T-cell (primary cell): ENCODE results near the gene EBF4. TPM values are rescaled to one million over a fixed set of nuclear protein-coding genes. Genes with fewer than 3 reads are reported as not detected.
"Not testable (repeated sequence)": the region's sequence is repeated elsewhere in the genome, so short reads cannot be mapped to it uniquely, and the experiment has no call there.

Source experiments
- ATAC-seq, 4 experiments: fragments of 200-7000 bp in 3 of 4; fragments of 150-1000 bp in 1 of 4; cut with Tn5 transposase; replicated peaks in 1 of 4; 1 replicate in 3 of 4; 2 replicates in 1 of 4; pipeline ENCODE4 v1.10.0; 2021; ENCODE audit warnings: moderate library complexity in 3 of 4, mild to moderate bottlenecking in 2 of 4, moderate number of reproducible peaks in 1 of 4
- CTCF ChIA-PET, 2 donors: fragments of 300-600 bp; sonication (Branson Sonifier 250); formaldehyde crosslinking; loops; one replicate each; lab custom pipeline; 2022; ENCODE audit warnings: antibody characterized with exemption in 2 of 2; lab: Charles Lee
- POLR2A ChIA-PET, 2 donors: fragments of 300-600 bp; sonication (Branson Sonifier 250); formaldehyde crosslinking; loops; one replicate each; lab custom pipeline; 2022; ENCODE audit warnings: antibody characterized with exemption in 2 of 2; lab: Charles Lee
- DNase-seq, 35 experiments: peaks; one replicate each; pipeline versions ENCODE4 v3.0.0 to v3.0.0-alpha.2; 2013 to 2023
- H3K27ac ChIP-seq: one replicate; pipeline ENCODE4 v1.5.1; 2013; ENCODE audit warnings: low read length
- H3K27me3 ChIP-seq, 2 experiments: replicated peaks in 1 of 2; 1 replicate in 1 of 2; 2 replicates in 1 of 2; pipeline versions ENCODE4 v1.6.1 to v1.7.0; 2013; ENCODE audit warnings: low read length in 1 of 2, mixed read lengths in 1 of 2; ENCODE audit not compliant: control insufficient read depth in 2 of 2, insufficient read depth in 2 of 2; ENCODE audit errors: extremely low read depth in 1 of 2
- H3K36me3 ChIP-seq, 2 donors: 1 replicate in 1 of 2; 2 replicates in 1 of 2; pipeline versions ENCODE4 v1.6.1 to v1.7.0; 2013; ENCODE audit warnings: low read length in 1 of 2; ENCODE audit not compliant: control insufficient read depth in 2 of 2, insufficient read depth in 1 of 2; ENCODE audit errors: extremely low read depth in 1 of 2
- H3K4me1 ChIP-seq, 2 experiments: 1 replicate in 1 of 2; 2 replicates in 1 of 2; pipeline versions ENCODE4 v1.6.1 to v1.7.0; 2013; ENCODE audit warnings: low read length in 2 of 2, mixed read lengths in 1 of 2; ENCODE audit not compliant: insufficient read depth in 2 of 2, control insufficient read depth in 1 of 2; ENCODE audit errors: extremely low read depth in 1 of 2
- H3K4me3 ChIP-seq, 2 donors: 1 replicate in 1 of 2; 2 replicates in 1 of 2; pipeline versions ENCODE4 v1.5.1 to v1.7.0; 2013; ENCODE audit warnings: mild to moderate bottlenecking in 2 of 2, low read length in 1 of 2, moderate library complexity in 1 of 2; ENCODE audit not compliant: control insufficient read depth in 1 of 2; ENCODE audit errors: extremely low read depth in 1 of 2
- H3K9me3 ChIP-seq: 2 replicates; pipeline ENCODE4 v1.7.0; 2013
- H3K27ac Mint-ChIP-seq, 2 donors: one replicate each; pipeline ENCODE4 v1.8.0; 2020 to 2021; ENCODE audit warnings: mild to moderate bottlenecking in 2 of 2, mixed read lengths in 2 of 2
- H3K27me3 Mint-ChIP-seq, 2 donors: one replicate each; pipeline ENCODE4 v1.8.0; 2021 to 2022; ENCODE audit warnings: mixed read lengths in 2 of 2
- H3K36me3 Mint-ChIP-seq: one replicate; pipeline ENCODE4 v1.8.0; 2021; ENCODE audit warnings: mixed read lengths
- H3K4me1 Mint-ChIP-seq, 3 donors: one replicate each; pipeline ENCODE4 v1.8.0; 2020 to 2022; ENCODE audit warnings: mixed read lengths in 3 of 3, mild to moderate bottlenecking in 1 of 3
- H3K4me3 Mint-ChIP-seq, 3 donors: one replicate each; pipeline ENCODE4 v1.8.0; 2020 to 2022; ENCODE audit warnings: mild to moderate bottlenecking in 3 of 3, mixed read lengths in 3 of 3, moderate library complexity in 3 of 3
- H3K9me3 Mint-ChIP-seq, 3 donors: one replicate each; pipeline ENCODE4 v1.8.0; 2020 to 2022; ENCODE audit warnings: mixed read lengths in 3 of 3
- WGBS: methylation state at CpG from one replicate; pipeline ENCODE4 v1.1.5; 2013; ENCODE audit warnings: missing lambda C conversion rate; ENCODE audit not compliant: insufficient coverage; 5-methylcytosine and 5-hydroxymethylcytosine counted together
- total RNA-seq, 35 experiments: library from RNA in 6 of 35; stranded (reverse) in 6 of 35; fragments of 120-200 nt in 1 of 35; gene quantifications; one replicate each; pipeline versions ENCODE4 v1.2.1 to v1.2.4 and lab custom pipeline; 2013 to 2026

EBF4 gene
- total RNA-seq, 5 donors from 2014 or later (not counting 1 experiment from before 2014, with no cell fraction given), result 4.2 to 10.5 (median 6.8) TPM

GRCh38 chr20:2761885-2762284, 69.3 kb downstream of the EBF4 start:
- H3K36me3 Mint-ChIP-seq, result no peaks in the 10 kb centered on the region
- no peaks in the 10 kb centered on the region for H3K4me1 ChIP-seq
- no peak overlapping the region for H3K4me3 Mint-ChIP-seq
- no peaks in the 10 kb centered on the region for H3K9me3 Mint-ChIP-seq
- H3K27ac ChIP-seq, result no peak overlapping the region
- H3K36me3 ChIP-seq, result no peaks in the 10 kb centered on the region
- H3K4me3 ChIP-seq, result no peak overlapping the region
- CTCF ChIA-PET, result interaction anchor here (0.6 to 1.3 kb wide), 3 partner anchors 9 to 56 kb away, joined by 3 read pairs; no protein-coding TSS in a partner anchor
- DNase-seq (no peak), ATAC-seq (no peak)
- peaks cover 0 to 39% of the 10 kb centered on the region in 2 experiments for H3K27me3 ChIP-seq
- 93% methylated on average over 2 of the region's 4 CpGs for WGBS
- H3K9me3 ChIP-seq, result no peaks in the 10 kb centered on the region
- POLR2A ChIA-PET, result no interaction called here
- H3K4me1 Mint-ChIP-seq, result no peaks in the 10 kb centered on the region
- H3K27ac Mint-ChIP-seq, result no peak overlapping the region
- H3K27me3 Mint-ChIP-seq, result peaks cover 8 to 20% of the 10 kb centered on the region in 2 donors

- CTCF ChIA-PET, result interaction anchor here in 1 of 2 donors (1.3 kb wide), 1 partner anchor 13 kb away, joined by 3 read pairs; no protein-coding TSS in a partner anchor
- H3K9me3 ChIP-seq, result no peaks in the 10 kb centered on the region
Observed at GRCh38 chr20:2762578-2763131, 70.1 kb downstream of the EBF4 start.

GRCh38 chr20:2763186-2763585, 70.6 kb downstream of the EBF4 start:
- H3K4me3 Mint-ChIP-seq, result no peak overlapping the region
- H3K36me3 Mint-ChIP-seq, result no peaks in the 10 kb centered on the region
- no peaks in the 10 kb centered on the region for H3K36me3 ChIP-seq
- no peaks in the 10 kb centered on the region for H3K4me1 Mint-ChIP-seq
- no peak overlapping the region for H3K27ac ChIP-seq
- no peak overlapping the region for H3K27ac Mint-ChIP-seq
- ATAC-seq (no peak), DNase-seq (no peak)
- WGBS, result 76% methylated on average over 2 of the region's 5 CpGs
- H3K9me3 ChIP-seq, result no peaks in the 10 kb centered on the region
- no peaks in the 10 kb centered on the region for H3K9me3 Mint-ChIP-seq
- ChIA-PET CTCF (no interaction called here), POLR2A (no interaction called here)
- no peaks in the 10 kb centered on the region for H3K4me1 ChIP-seq
- no peak overlapping the region for H3K4me3 ChIP-seq
- peaks cover 0 to 43% of the 10 kb centered on the region in 2 experiments for H3K27me3 ChIP-seq
- H3K27me3 Mint-ChIP-seq, result peaks cover 14 to 25% of the 10 kb centered on the region in 2 donors

More at GRCh38 chr20:2762578-2763131, 70.1 kb downstream of the EBF4 start:
- no peak overlapping the region for H3K27ac Mint-ChIP-seq
- POLR2A ChIA-PET, result no interaction called here
- Histone ChIP-seq H3K27me3 (peaks cover 0 to 39% of the 10 kb centered on the region in 2 experiments), H3K36me3 (no peaks in the 10 kb centered on the region), H3K4me1 (no peaks in the 10 kb centered on the region), H3K27ac (no peak overlapping the region), H3K4me3 (no peak overlapping the region)
- peaks cover 14 to 26% of the 10 kb centered on the region in 2 donors for H3K27me3 Mint-ChIP-seq
- H3K36me3 Mint-ChIP-seq, result no peaks in the 10 kb centered on the region
- no peak overlapping the region for H3K4me3 Mint-ChIP-seq
- no CpG with 5 or more reads among the region's 2 CpGs for WGBS
- H3K9me3 Mint-ChIP-seq, result no peaks in the 10 kb centered on the region
- no peaks in the 10 kb centered on the region for H3K4me1 Mint-ChIP-seq
- ATAC-seq (no peak), DNase-seq (no peak)

- Mint-ChIP-seq H3K27ac (no peak overlapping the region), H3K27me3 (peaks cover 7 to 33% of the 10 kb centered on the region in 2 donors), H3K9me3 (no peaks in the 10 kb centered on the region), H3K4me3 (no peak overlapping the region), H3K36me3 (no peaks in the 10 kb centered on the region), H3K4me1 (peaks cover 5 to 7% (median 5%) of the 10 kb centered on the region in 3 donors)
- peaks cover 0 to 7% of the 10 kb centered on the region in 2 experiments for H3K4me1 ChIP-seq
- ATAC-seq (no peak), DNase-seq (no peak)
- ChIA-PET CTCF (no interaction called here), POLR2A (no interaction called here)
- H3K4me3 ChIP-seq, result no peak overlapping the region
- H3K9me3 ChIP-seq, result no peaks in the 10 kb centered on the region
- H3K27me3 ChIP-seq, result peaks cover 0 to 33% of the 10 kb centered on the region in 2 experiments
- H3K36me3 ChIP-seq, result no peaks in the 10 kb centered on the region
- no peak overlapping the region for H3K27ac ChIP-seq
- whole genome bisulfite sequencing, result 84% methylated on average over 6 of the region's 15 CpGs
Observed at GRCh38 chr20:2767768-2768631, 75.4 kb downstream of the EBF4 start.

GRCh38 chr20:2768632-2769015, 76.0 kb downstream of the EBF4 start:
- peaks cover 7 to 33% of the 10 kb centered on the region in 2 donors for H3K27me3 Mint-ChIP-seq
- no CpG with 5 or more reads among the region's 5 CpGs for WGBS
- POLR2A ChIA-PET, result no interaction called here
- H3K27ac ChIP-seq, result no peak overlapping the region
- H3K27me3 ChIP-seq, result peaks cover 0 to 33% of the 10 kb centered on the region in 2 experiments
- H3K36me3 Mint-ChIP-seq, result no peaks in the 10 kb centered on the region
- CTCF ChIA-PET, result interaction anchor here in 1 of 2 donors (0.6 kb wide), 1 partner anchor 454 kb away, joined by 3 read pairs; no protein-coding TSS in a partner anchor
- no peak for ATAC-seq
- no peaks in the 10 kb centered on the region for H3K36me3 ChIP-seq
- no peak overlapping the region for H3K4me3 ChIP-seq
- no peak overlapping the region for H3K4me3 Mint-ChIP-seq
- no peak for DNase-seq
- peaks cover 5 to 7% (median 5%) of the 10 kb centered on the region in 3 donors for H3K4me1 Mint-ChIP-seq
- no peak overlapping the region for H3K27ac Mint-ChIP-seq
- H3K4me1 ChIP-seq, result peaks cover 0 to 7% of the 10 kb centered on the region in 2 experiments
- H3K9me3 ChIP-seq, result no peaks in the 10 kb centered on the region
- H3K9me3 Mint-ChIP-seq, result no peaks in the 10 kb centered on the region

GRCh38 chr20:2770091-2770490, 77.5 kb downstream of the EBF4 start:
- 92% methylated on average over 11 of the region's 12 CpGs for WGBS
- H3K4me3 Mint-ChIP-seq, H3K9me3 ChIP-seq, ATAC-seq, H3K4me1 Mint-ChIP-seq, H3K36me3 Mint-ChIP-seq, H3K27ac Mint-ChIP-seq, POLR2A ChIA-PET, H3K4me3 ChIP-seq, CTCF ChIA-PET, H3K36me3 ChIP-seq, DNase-seq, H3K27ac ChIP-seq, H3K9me3 Mint-ChIP-seq, H3K4me1 ChIP-seq: not testable (repeated sequence)
- peaks cover 0 to 33% of the 10 kb centered on the region in 2 experiments for H3K27me3 ChIP-seq
- H3K27me3 Mint-ChIP-seq, result peaks cover 7 to 35% of the 10 kb centered on the region in 2 donors
